Measurements from ENCODE around the gene BLACAT1.

BLACAT1 gene

GRCh38 chr1:205452364-205452763, 3.5 kb downstream of the BLACAT1 start:
- no peak for DNase-seq (ENCODE audit: low spot score)
- TF ChIP-seq, protein P1, sequence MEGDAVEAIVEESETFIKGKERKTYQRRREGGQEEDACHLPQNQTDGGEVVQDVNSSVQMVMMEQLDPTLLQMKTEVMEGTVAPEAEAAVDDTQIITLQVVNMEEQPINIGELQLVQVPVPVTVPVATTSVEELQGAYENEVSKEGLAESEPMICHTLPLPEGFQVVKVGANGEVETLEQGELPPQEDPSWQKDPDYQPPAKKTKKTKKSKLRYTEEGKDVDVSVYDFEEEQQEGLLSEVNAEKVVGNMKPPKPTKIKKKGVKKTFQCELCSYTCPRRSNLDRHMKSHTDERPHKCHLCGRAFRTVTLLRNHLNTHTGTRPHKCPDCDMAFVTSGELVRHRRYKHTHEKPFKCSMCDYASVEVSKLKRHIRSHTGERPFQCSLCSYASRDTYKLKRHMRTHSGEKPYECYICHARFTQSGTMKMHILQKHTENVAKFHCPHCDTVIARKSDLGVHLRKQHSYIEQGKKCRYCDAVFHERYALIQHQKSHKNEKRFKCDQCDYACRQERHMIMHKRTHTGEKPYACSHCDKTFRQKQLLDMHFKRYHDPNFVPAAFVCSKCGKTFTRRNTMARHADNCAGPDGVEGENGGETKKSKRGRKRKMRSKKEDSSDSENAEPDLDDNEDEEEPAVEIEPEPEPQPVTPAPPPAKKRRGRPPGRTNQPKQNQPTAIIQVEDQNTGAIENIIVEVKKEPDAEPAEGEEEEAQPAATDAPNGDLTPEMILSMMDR (IDR thresholded peaks at IDR 0.05; ENCODE audit: extremely low read depth, missing control alignments), result no peak

GRCh38 chr1:205451759-205452164, 4.1 kb downstream of the BLACAT1 start:
- DNase-seq (ENCODE audit: low spot score), result no peak

DNA sequence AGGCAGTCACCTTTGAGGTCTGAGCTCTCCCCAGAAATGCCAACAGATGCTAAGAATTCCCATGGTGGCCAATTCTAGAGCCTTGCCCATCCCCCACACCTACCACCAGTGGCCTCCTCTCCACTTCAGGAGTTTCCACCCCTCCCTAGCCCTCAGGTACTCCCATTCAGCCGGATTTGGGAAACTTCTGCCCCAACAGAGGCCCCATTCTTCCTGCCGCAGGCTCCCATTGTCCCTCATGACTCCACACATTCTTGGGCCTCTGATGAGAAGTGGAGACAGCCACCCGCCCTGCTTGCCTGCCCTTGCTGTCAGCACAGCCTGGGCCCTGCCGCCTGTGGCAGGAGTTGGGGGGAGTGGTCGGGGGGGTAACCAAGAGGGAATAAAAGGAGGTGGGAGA, 4.6 kb downstream of the BLACAT1 start:
- TF ChIP-seq, protein P1 (IDR thresholded peaks at IDR 0.05; ENCODE audit: extremely low read depth, missing control alignments), result no peak

More at GRCh38 chr1:205451759-205452164, 4.1 kb downstream of the BLACAT1 start:
- TF ChIP-seq, protein P1 (IDR thresholded peaks at IDR 0.05; ENCODE audit: extremely low read depth, missing control alignments), result no peak

GRCh38 chr1:205450448-205450847, 5.4 kb downstream of the BLACAT1 start:
- TF ChIP-seq, protein P1 (IDR thresholded peaks at IDR 0.05; ENCODE audit: extremely low read depth, missing control alignments), result no peak
- DNase-seq (ENCODE audit: low spot score), result no peak

More for the DNA sequence above, 4.6 kb downstream of the BLACAT1 start:
- DNase-seq (ENCODE audit: low spot score), result no peak

DNA sequence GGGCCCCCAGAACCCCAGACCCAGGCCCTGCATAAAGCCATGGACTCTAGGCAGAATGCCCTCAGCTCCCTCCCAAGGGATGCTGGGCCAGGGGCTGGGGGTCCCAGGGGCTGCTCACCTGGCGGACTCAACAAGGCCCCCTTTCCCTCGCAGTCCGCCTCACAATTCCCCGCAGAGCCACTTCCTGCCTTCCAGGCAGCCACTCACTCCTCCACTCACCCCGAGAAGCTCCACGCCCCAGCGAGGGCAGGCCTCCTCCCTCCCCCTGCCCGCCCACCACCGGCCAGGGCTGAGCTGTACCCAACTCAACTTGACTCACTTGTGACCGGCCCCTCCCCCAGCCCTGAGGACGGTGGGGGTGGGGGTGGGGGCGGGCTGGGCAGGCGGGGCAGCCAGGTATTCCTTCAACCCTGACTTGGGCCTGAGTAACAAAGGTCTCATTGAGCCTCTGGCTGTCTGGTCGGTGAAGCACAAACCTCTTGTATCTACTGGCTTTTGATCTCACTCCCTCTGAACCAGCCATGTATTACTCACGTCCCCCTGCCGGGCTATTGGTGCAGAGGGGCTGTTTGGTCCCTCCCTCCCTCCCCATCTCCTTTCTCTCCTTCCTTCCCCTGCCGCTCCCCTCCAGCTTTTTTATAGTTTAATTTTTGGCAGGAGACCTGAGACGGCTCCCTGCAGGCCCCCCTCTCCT, 5.9 kb downstream of the BLACAT1 start:
- peak; percentile 52 for DNase-seq (ENCODE audit: low spot score)
- TF ChIP-seq, protein P1 (IDR thresholded peaks at IDR 0.05; ENCODE audit: extremely low read depth, missing control alignments), result no peak

DNA sequence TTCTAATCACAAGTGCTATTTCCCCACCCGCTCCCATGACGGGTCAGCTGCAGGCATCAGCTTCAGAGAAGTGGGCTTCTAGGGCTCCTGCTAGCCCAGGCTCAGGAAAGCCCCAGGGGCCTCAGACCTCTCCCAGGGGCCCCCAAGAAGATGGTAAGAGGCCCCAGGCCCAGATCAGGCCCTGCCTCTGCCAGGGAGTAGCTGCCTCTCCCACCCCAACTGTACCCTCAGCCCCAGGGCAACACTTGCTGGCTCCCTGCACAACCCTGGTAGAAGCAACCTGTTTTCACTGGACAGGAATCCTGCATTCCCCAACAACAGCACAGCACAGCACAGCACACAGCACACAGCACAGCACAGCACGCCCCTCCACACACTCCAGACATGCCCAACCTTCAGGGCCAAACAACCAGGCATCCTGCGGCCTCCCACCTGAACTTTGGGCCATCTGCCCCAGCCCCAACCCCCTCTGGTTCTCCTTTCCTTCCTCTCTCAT, 6.5 kb downstream of the BLACAT1 start:
- DNase-seq (ENCODE audit: low spot score), result no peak
- TF ChIP-seq, protein P1 (IDR thresholded peaks at IDR 0.05; ENCODE audit: extremely low read depth, missing control alignments), result no peak

DNA sequence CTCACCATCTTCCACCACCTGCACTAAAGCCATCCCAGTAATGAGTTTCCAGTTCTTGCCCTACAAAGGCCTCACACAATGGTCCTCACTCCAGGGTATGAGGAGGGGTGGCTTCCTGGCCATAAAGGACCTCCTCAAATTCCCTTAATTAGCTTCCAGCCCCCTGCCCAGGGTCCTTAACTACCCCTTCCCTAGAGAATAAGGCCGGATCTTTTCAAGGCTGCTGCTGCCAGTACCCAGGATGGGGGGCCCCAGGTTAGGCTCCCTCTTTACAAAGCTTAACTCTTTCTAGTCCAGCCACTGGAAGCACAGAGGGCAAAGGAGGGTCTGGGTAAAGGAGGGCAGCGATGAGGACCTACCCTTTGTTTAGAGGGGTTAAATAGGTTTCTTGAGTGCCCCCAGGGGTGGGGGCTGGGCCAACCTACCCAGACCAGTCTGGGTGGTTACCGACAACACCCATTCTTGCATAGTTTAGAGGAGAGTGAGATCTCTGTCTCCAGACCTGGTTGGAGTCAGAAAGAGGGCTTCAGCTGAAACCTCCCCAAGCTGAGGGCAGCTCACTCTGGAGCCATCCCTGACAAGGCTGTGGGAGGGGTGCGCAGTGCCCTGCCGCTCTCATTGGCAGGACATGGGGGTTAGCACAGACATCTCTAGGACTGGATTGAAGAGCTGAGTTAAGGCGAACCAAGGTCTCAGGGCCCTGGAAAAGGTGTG, 7.1 kb downstream of the BLACAT1 start:
- no peak for DNase-seq (ENCODE audit: low spot score)
- TF ChIP-seq, protein P1 (IDR thresholded peaks at IDR 0.05; ENCODE audit: extremely low read depth, missing control alignments), result no peak

Data from GM20000 (cell line).